CD4-positive, CD25-positive, alpha-beta regulatory T cell (primary cell): ENCODE data around the gene EED. TPM values are rescaled to one million over a fixed set of nuclear protein-coding genes. Genes with fewer than 3 reads are reported as not detected.
"Not testable (repeated sequence)": the region's sequence is repeated elsewhere in the genome, so short reads cannot be mapped to it uniquely, and the experiment has no call there.

Source experiments
- ATAC-seq, 2 donors: fragments of 150-1000 bp; cut with Tn5 transposase; one replicate each; pipeline ENCODE4 v1.10.0; 2021; ENCODE audit warnings: low read depth in 2 of 2, moderate number of reproducible peaks in 2 of 2, moderate library complexity in 1 of 2
- DNase-seq, 3 donors: peaks; one replicate each; pipeline versions ENCODE4 v3.0.0 to v3.0.0-alpha.2; 2012 to 2022; ENCODE audit warnings: mixed read lengths in 1 of 3
- H3K27ac ChIP-seq: one replicate; pipeline ENCODE4 v1.7.0; 2013; ENCODE audit warnings: mild to moderate bottlenecking, low read length; ENCODE audit not compliant: insufficient read depth, poor library complexity, severe bottlenecking
- H3K27me3 ChIP-seq: one replicate; pipeline ENCODE4 v1.7.0; 2013; ENCODE audit warnings: low read length; ENCODE audit not compliant: control insufficient read depth, insufficient read depth
- H3K36me3 ChIP-seq: one replicate; pipeline ENCODE4 v1.7.0; 2013; ENCODE audit warnings: mild to moderate bottlenecking, low read length, moderate library complexity; ENCODE audit not compliant: control insufficient read depth, insufficient read depth
- H3K4me1 ChIP-seq: 2 replicates; pipeline ENCODE4 v1.7.0; 2013; ENCODE audit warnings: mild to moderate bottlenecking, low read length; ENCODE audit not compliant: insufficient read depth, control insufficient read depth, poor library complexity, severe bottlenecking
- H3K4me3 ChIP-seq: one replicate; pipeline ENCODE4 v1.7.0; 2013; ENCODE audit warnings: low read depth, mild to moderate bottlenecking, low read length, moderate library complexity
- H3K9me3 ChIP-seq, 2 experiments: 1 replicate in 1 of 2; 2 replicates in 1 of 2; pipeline ENCODE4 v1.7.0; 2013; ENCODE audit warnings: low read length in 2 of 2, mild to moderate bottlenecking in 1 of 2, moderate library complexity in 1 of 2; ENCODE audit not compliant: control insufficient read depth in 2 of 2
- H3K27ac Mint-ChIP-seq, 3 donors: one replicate each; pipeline ENCODE4 v1.8.0; 2020 to 2022; ENCODE audit warnings: mild to moderate bottlenecking in 3 of 3, mixed read lengths in 3 of 3, moderate library complexity in 2 of 3
- H3K27me3 Mint-ChIP-seq: one replicate; pipeline ENCODE4 v1.8.0; 2022; ENCODE audit warnings: mild to moderate bottlenecking, mixed read lengths
- H3K36me3 Mint-ChIP-seq: one replicate; pipeline ENCODE4 v1.8.0; 2020; ENCODE audit warnings: mixed read lengths
- H3K4me1 Mint-ChIP-seq, 4 donors: one replicate each; pipeline ENCODE4 v1.8.0; 2020 to 2022; ENCODE audit warnings: mixed read lengths in 4 of 4, mild to moderate bottlenecking in 1 of 4
- H3K4me3 Mint-ChIP-seq, 4 donors: one replicate each; pipeline ENCODE4 v1.8.0; 2020 to 2022; ENCODE audit warnings: mild to moderate bottlenecking in 4 of 4, mixed read lengths in 4 of 4, moderate library complexity in 3 of 4
- H3K9me3 Mint-ChIP-seq, 7 donors: one replicate each; pipeline ENCODE4 v1.8.0; 2020 to 2022; ENCODE audit warnings: mixed read lengths in 7 of 7, mild to moderate bottlenecking in 3 of 7, moderate library complexity in 2 of 7
- polyA plus RNA-seq, 4 donors: library from polyadenylated mRNA; unstranded; fragments of 300-500 nt; fragmentation: Illumina TruSeq; gene quantifications; one replicate each; pipeline ENCODE4 v1.2.3, GENCODE V29; 2021
- total RNA-seq: library from RNA; stranded (reverse); gene quantifications from one replicate; pipeline ENCODE4 v1.2.3, GENCODE V29; 2022

Gene EED
- total and polyA plus RNA-seq, 5 donors from 2014 or later: 23.7 to 65.7 (median 29.8) TPM

DNA sequence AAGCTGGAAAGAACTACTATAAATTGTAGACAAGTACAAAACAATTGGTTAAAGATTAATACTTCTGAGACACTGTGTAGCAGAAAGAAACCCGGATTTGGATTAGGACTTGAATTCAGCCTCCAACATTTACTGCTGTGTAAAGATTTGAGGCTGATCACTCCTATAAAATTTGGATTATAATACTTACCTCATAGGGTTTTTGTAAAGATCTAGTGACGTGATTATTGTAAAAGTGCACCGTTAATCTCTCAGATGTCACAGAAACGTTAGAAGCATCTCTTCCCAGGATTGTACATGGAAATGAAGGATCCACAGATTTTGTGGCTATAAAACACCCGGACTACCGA lies 57.2 kb downstream of the EED start:
- ATAC-seq (no peak), DNase-seq (no peak)
- no peaks in the 10 kb centered on the region for H3K36me3 ChIP-seq
- Mint-ChIP-seq H3K36me3 (peaks cover 3% of the 10 kb centered on the region), H3K27me3 (no peaks in the 10 kb centered on the region), H3K4me1 (peaks cover 21 to 38% (median 34%) of the 10 kb centered on the region in 4 donors), H3K27ac (peak overlapping the region; percentile 96 to 100 (median 99)), H3K4me3 (peak overlapping the region; percentile 98 to 100 (median 100)), H3K9me3 (no peaks in the 10 kb centered on the region)
- peaks cover 9% of the 10 kb centered on the region for H3K4me1 ChIP-seq
- peak overlapping the region; percentile 99 for H3K4me3 ChIP-seq
- no peaks in the 10 kb centered on the region for H3K9me3 ChIP-seq
- H3K27me3 ChIP-seq: no peaks in the 10 kb centered on the region
- peak overlapping the region; percentile 78 for H3K27ac ChIP-seq

DNA sequence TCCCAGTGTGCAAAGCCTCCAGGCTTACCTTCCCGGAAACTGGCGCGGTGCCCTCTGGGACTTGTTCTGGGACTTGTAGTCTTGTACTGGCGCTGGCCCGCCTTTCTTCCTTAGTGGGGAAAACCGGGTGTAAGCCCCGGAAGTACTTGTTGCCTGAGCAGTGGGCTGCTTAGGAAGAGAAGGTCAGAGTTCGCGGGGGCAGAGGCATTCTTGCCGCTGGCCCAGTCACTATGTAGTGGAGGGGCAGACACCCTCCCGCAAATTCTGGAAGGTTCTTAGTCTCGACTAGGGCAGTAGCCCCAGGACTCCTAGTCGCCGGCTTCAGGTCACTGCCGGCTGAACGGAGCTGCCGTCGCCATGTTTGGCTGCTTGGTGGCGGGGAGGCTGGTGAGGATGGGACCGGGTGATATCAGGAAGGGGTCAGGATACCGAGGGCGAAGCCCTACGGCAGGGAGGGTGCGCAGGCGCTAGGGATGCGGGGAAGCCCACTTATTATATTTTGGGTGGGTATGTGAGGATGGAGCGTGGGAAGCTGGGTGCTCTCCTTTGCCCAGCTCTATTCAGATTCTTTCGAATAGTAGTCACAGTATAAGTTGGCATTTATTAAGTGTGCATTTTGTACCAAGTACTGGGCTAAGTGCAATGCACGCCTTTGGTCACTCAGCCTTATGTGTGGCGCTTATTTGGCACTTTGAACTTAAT lies 57.7 kb downstream of the EED start, which contains the start of gene HIKESHI:
HIKESHI (plus strand) TSS at position 149 of the 702 bp plus-strand sequence; CDS start at position 358, 209 bp downstream.
- H3K4me3 Mint-ChIP-seq: peak within 1 kb of the TSS; percentile 98 to 100 (median 100)
- H3K9me3 ChIP-seq: no peaks in the 10 kb centered on the region
- H3K27ac ChIP-seq: peak within 1 kb of the TSS; percentile 78
- H3K27ac Mint-ChIP-seq: peak within 1 kb of the TSS; percentile 96 to 100 (median 99)
- H3K27me3 Mint-ChIP-seq: no peaks in the 10 kb centered on the region
- H3K4me3 ChIP-seq: peak within 1 kb of the TSS; percentile 99
- no peaks in the 10 kb centered on the region for H3K9me3 Mint-ChIP-seq
- peaks cover 3% of the 10 kb centered on the region for H3K36me3 Mint-ChIP-seq
- peaks cover 9% of the 10 kb centered on the region for H3K4me1 ChIP-seq
- peaks cover 21 to 38% (median 34%) of the 10 kb centered on the region in 4 donors for H3K4me1 Mint-ChIP-seq
- H3K36me3 ChIP-seq: no peaks in the 10 kb centered on the region
- ATAC-seq (peak; percentile 99 to 100), DNase-seq (peak; percentile 82 to 92 (median 87))
- no peaks in the 10 kb centered on the region for H3K27me3 ChIP-seq

GRCh38 chr11:86303257-86303656 lies 58.7 kb downstream of the EED start:
- Histone ChIP-seq H3K27me3 (no peaks in the 10 kb centered on the region), H3K9me3 (no peaks in the 10 kb centered on the region), H3K4me3 (peak overlapping the region; percentile 99), H3K4me1 (peaks cover 9% of the 10 kb centered on the region), H3K27ac (no peak overlapping the region), H3K36me3 (peaks cover under 1% of the 10 kb centered on the region)
- Mint-ChIP-seq H3K4me1 (peaks cover 21 to 38% (median 34%) of the 10 kb centered on the region in 4 donors), H3K9me3 (no peaks in the 10 kb centered on the region), H3K4me3 (peak overlapping the region; percentile 98 to 100 (median 100)), H3K27me3 (no peaks in the 10 kb centered on the region), H3K27ac (peak overlapping the region; percentile 47 to 96 (median 53)), H3K36me3 (peaks cover 3% of the 10 kb centered on the region)
- ATAC-seq (no peak), DNase-seq (no peak)

DNA sequence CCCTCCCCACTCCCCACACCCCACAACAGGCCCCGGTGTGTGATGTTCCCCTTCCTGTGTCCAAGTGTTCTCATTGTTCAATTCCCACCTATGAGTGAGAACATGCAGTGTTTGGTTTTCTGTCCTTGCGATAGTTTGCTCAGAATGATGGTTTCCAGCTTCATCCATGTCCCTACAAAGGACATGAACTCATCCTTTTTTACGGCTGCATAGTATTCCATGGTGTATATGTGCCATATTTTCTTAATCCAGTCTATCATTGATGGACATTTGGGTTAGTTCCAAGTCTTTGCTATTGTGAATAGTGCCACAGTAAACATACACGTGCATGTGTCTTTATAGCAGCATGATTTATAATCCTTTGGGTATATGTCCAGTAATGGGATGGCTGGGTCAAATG lies 64.2 kb downstream of the EED start:
- H3K4me1 ChIP-seq, H3K9me3 Mint-ChIP-seq, H3K4me3 ChIP-seq, H3K27ac ChIP-seq, ATAC-seq, H3K27ac Mint-ChIP-seq, H3K9me3 ChIP-seq, H3K27me3 ChIP-seq, DNase-seq, H3K36me3 ChIP-seq, H3K4me3 Mint-ChIP-seq, H3K27me3 Mint-ChIP-seq: not testable (repeated sequence)
- peaks cover 35% of the 10 kb centered on the region for H3K36me3 Mint-ChIP-seq
- peaks cover 13 to 60% (median 41%) of the 10 kb centered on the region in 4 donors for H3K4me1 Mint-ChIP-seq

GRCh38 chr11:86313793-86314192 lies 69.2 kb downstream of the EED start:
- ATAC-seq (no peak), DNase-seq (no peak)
- Mint-ChIP-seq H3K9me3 (peaks cover 0 to 1% (median 0%) of the 10 kb centered on the region in 7 donors), H3K4me3 (no peak overlapping the region), H3K4me1 (peaks cover 7 to 49% (median 31%) of the 10 kb centered on the region in 4 donors), H3K36me3 (peaks cover 48% of the 10 kb centered on the region), H3K27me3 (no peaks in the 10 kb centered on the region), H3K27ac (peak overlapping the region in 1 of 3 donors; percentile 63)
- Histone ChIP-seq H3K4me3 (no peak overlapping the region), H3K4me1 (no peaks in the 10 kb centered on the region), H3K27me3 (no peaks in the 10 kb centered on the region), H3K36me3 (peaks cover 12% of the 10 kb centered on the region), H3K27ac (no peak overlapping the region), H3K9me3 (no peaks in the 10 kb centered on the region)

DNA sequence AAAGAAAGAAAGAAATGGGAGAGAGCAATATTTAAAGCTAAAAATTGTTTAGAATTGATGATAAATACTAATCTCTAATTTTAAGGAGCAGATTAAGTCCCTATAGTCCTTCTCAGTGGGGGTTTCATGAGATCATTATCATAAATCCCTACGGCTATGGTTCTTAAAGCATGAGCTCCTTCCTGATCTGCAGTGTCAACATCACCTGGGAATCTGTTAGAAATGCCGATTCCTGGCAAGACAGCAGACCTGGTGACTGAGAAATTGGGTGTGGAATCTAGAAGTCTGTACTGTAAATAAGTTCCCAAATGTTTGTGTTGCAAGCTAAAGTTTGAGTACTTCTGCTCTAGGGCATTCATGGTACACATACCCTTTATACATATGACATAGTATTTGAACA lies 70.1 kb downstream of the EED start:
- Mint-ChIP-seq H3K36me3 (peaks cover 44% of the 10 kb centered on the region), H3K9me3 (peaks cover 0 to 1% (median 0%) of the 10 kb centered on the region in 7 donors), H3K27ac (no peak overlapping the region), H3K4me3 (no peak overlapping the region), H3K4me1 (peaks cover 9 to 43% (median 27%) of the 10 kb centered on the region in 4 donors), H3K27me3 (no peaks in the 10 kb centered on the region)
- no peaks in the 10 kb centered on the region for H3K4me1 ChIP-seq
- no peaks in the 10 kb centered on the region for H3K9me3 ChIP-seq
- ATAC-seq (no peak), DNase-seq (no peak)
- no peak overlapping the region for H3K4me3 ChIP-seq
- peaks cover 16% of the 10 kb centered on the region for H3K36me3 ChIP-seq
- H3K27me3 ChIP-seq: no peaks in the 10 kb centered on the region
- H3K27ac ChIP-seq: no peak overlapping the region

Other genes starting within 250 kb of the EED start
- gene PICALM, start 175.7 kb upstream of the EED start, total RNA-seq: 194 TPM
- 10 to 100 TPM; 19.9 to 25.8 (median 23.2) TPM for gene PICALM, start 175.7 kb upstream of the EED start, polyA plus RNA-seq
- 21.8 TPM for gene HIKESHI, start 57.5 kb downstream of the EED start, total RNA-seq
- 100 to 1,000 TPM in 2 of 4 donors, 10 to 100 TPM in 2; 89.2 to 124 (median 104) TPM for gene HIKESHI, start 57.5 kb downstream of the EED start, polyA plus RNA-seq
- 0.96 TPM for gene CCDC81, start 130.1 kb downstream of the EED start, total RNA-seq
- gene CCDC81, start 130.1 kb downstream of the EED start, polyA plus RNA-seq: not detected